GM23338 (cell line): ENCODE results near the gene FAM76A.

Experiments
- CREB1 ChIP-seq: fragments of 250-450 bp; sonication (Bioruptor Pico); IDR thresholded peaks from 2 replicates; pipeline ENCODE4 v1.5.0; 2020; ENCODE audit warnings: low read depth, mild to moderate bottlenecking, moderate library complexity
- CTCF ChIP-seq, 2 experiments: fragments of 200-600 bp in 1 of 2; sonication (generic) in 1 of 2; conservative IDR thresholded peaks; 2 replicates each; pipeline versions ENCODE4 v1.5.1 to v1.6.1; 2016 to 2017; ENCODE audit warnings: antibody characterized with exemption in 2 of 2, low read depth in 2 of 2, mild to moderate bottlenecking in 2 of 2, moderate library complexity in 1 of 2
- ETS1 ChIP-seq: IDR thresholded peaks from 2 replicates; pipeline ENCODE4 v1.6.1; 2016; ENCODE audit warnings: antibody characterized with exemption
- EZH2 ChIP-seq: fragments of 200-600 bp; sonication (generic); IDR thresholded peaks from one replicate; pipeline ENCODE4 v1.8.0; 2017; ENCODE audit warnings: antibody characterized with exemption, mild to moderate bottlenecking, low read depth; ENCODE audit not compliant: unreplicated experiment
- JUNB ChIP-seq: IDR thresholded peaks from one replicate; pipeline ENCODE4 v1.6.1; 2016; ENCODE audit warnings: antibody characterized with exemption; ENCODE audit not compliant: unreplicated experiment
- NANOG ChIP-seq: IDR thresholded peaks from 2 replicates; pipeline ENCODE4 v1.6.1; 2016; ENCODE audit warnings: antibody characterized with exemption, borderline replicate concordance
- POLR2AphosphoS5 ChIP-seq: IDR thresholded peaks from 2 replicates; pipeline ENCODE4 v1.6.1; 2016; ENCODE audit warnings: antibody characterized with exemption, low read depth
- REST ChIP-seq: IDR thresholded peaks from one replicate; pipeline ENCODE4 v1.6.1; 2018; ENCODE audit warnings: antibody characterized with exemption; ENCODE audit not compliant: unreplicated experiment
- STAT1 ChIP-seq: IDR thresholded peaks from one replicate; pipeline ENCODE4 v1.6.1; 2016; ENCODE audit warnings: antibody characterized with exemption; ENCODE audit not compliant: unreplicated experiment
- ZNF462 ChIP-seq: fragments of 250-450 bp; sonication (Bioruptor Pico); IDR thresholded peaks from 2 replicates; pipeline ENCODE4 v1.5.0; 2020; ENCODE audit warnings: mild to moderate bottlenecking, moderate library complexity

GRCh38 chr1:27686223-27686990 lies 39.4 kb upstream of the FAM76A start:
- TF ChIP-seq CTCF (conservative IDR thresholded peaks at IDR 0.05; ENCODE audit: low read depth in 2 of 2) (peak in 1 of 2 experiments; percentile 19; a peak in 1 of 4 replicates), JUNB (no peak), POLR2AphosphoS5 (no peak), ETS1 (no peak), CREB1 (CRISPR knock-in tag) (no peak), EZH2 (no peak), REST (no peak), NANOG (no peak), STAT1 (no peak), ZNF462 (no peak)
